CD4-positive, alpha-beta T cell treated with Interleukin-12 subunit alpha and Interleukin-12 subunit beta, for 1 hour (primary cell): Measurements from ENCODE around the gene RYR3.

Experiments used
- DNase-seq: peaks from one replicate; pipeline ENCODE4 v3.0.0-alpha.2; 2020

RYR3 gene

GRCh38 chr15:33454346-33454745 is 143.6 kb downstream of the RYR3 start:
- DNase-seq: no peak

- DNase-seq: no peak
Observed at GRCh38 chr15:33454996-33455395, 144.2 kb downstream of the RYR3 start.

GRCh38 chr15:33458421-33458820 is 147.7 kb downstream of the RYR3 start:
- no peak for DNase-seq

GRCh38 chr15:33460166-33460805 is 149.5 kb downstream of the RYR3 start:
- DNase-seq: no peak

GRCh38 chr15:33461671-33462070 is 150.9 kb downstream of the RYR3 start:
- no peak for DNase-seq

GRCh38 chr15:33467146-33467815 is 156.5 kb downstream of the RYR3 start:
- no peak for DNase-seq

GRCh38 chr15:33467816-33468163 is 157.0 kb downstream of the RYR3 start:
- DNase-seq: no peak

GRCh38 chr15:33468740-33469139 is 158.0 kb downstream of the RYR3 start:
- DNase-seq: no peak

- DNase-seq: no peak
Observed at GRCh38 chr15:33473005-33473404, 162.2 kb downstream of the RYR3 start.

- DNase-seq: no peak
Observed at GRCh38 chr15:33473714-33474113, 162.9 kb downstream of the RYR3 start.

GRCh38 chr15:33476076-33476475 is 165.3 kb downstream of the RYR3 start:
- no peak for DNase-seq

GRCh38 chr15:33476908-33477307 is 166.1 kb downstream of the RYR3 start:
- DNase-seq: no peak

- DNase-seq: no peak
Observed at GRCh38 chr15:33489335-33489734, 178.6 kb downstream of the RYR3 start.

- no peak for DNase-seq
Observed at GRCh38 chr15:33490703-33491102, 179.9 kb downstream of the RYR3 start.

- no peak for DNase-seq
Observed at GRCh38 chr15:33492434-33493052, 181.8 kb downstream of the RYR3 start.

GRCh38 chr15:33494306-33494705 is 183.5 kb downstream of the RYR3 start:
- DNase-seq: no peak

GRCh38 chr15:33500432-33501195 is 189.8 kb downstream of the RYR3 start:
- DNase-seq: no peak

GRCh38 chr15:33503681-33504080 is 192.9 kb downstream of the RYR3 start:
- no peak for DNase-seq

- no peak for DNase-seq
Observed at GRCh38 chr15:33506781-33507296, 196.1 kb downstream of the RYR3 start.

- DNase-seq: no peak
Observed at GRCh38 chr15:33508703-33509102, 197.9 kb downstream of the RYR3 start.

GRCh38 chr15:33515121-33515520 is 204.4 kb downstream of the RYR3 start:
- no peak for DNase-seq

GRCh38 chr15:33516563-33516962 is 205.8 kb downstream of the RYR3 start:
- no peak for DNase-seq

GRCh38 chr15:33517944-33518343 is 207.2 kb downstream of the RYR3 start:
- no peak for DNase-seq

GRCh38 chr15:33518421-33518820 is 207.7 kb downstream of the RYR3 start:
- DNase-seq: no peak
